CD14-positive monocyte (primary cell): ENCODE measurements around the gene ZFPL1. TPM values are rescaled to one million over a fixed set of nuclear protein-coding genes. Genes with fewer than 3 reads are reported as not detected.

ENCODE experiments used
- DNase-seq, 3 donors: peaks; one replicate each; pipeline ENCODE4 v3.0.0-alpha.2; 2011 to 2022
- H2AFZ ChIP-seq: 2 replicates; pipeline ENCODE4 v1.6.0; 2012; ENCODE audit warnings: mild to moderate bottlenecking, low read depth, low read length, inconsistent platforms; ENCODE audit not compliant: insufficient read depth, poor library complexity, severe bottlenecking
- H3K27ac ChIP-seq, 2 donors: 1 replicate in 1 of 2; 2 replicates in 1 of 2; pipeline ENCODE4 v1.5.1; 2012 to 2013; ENCODE audit warnings: low read length in 2 of 2, control low read depth in 1 of 2, inconsistent platforms in 1 of 2, low read depth in 1 of 2, mild to moderate bottlenecking in 1 of 2
- H3K27me3 ChIP-seq, 2 donors: one replicate each; pipeline versions ENCODE4 v1.6.0 to v1.6.1; 2011 to 2013; ENCODE audit warnings: low read length in 2 of 2; ENCODE audit not compliant: control insufficient read depth in 2 of 2, insufficient read depth in 2 of 2
- H3K36me3 ChIP-seq, 2 donors: replicated peaks in 1 of 2; 1 replicate in 1 of 2; 2 replicates in 1 of 2; pipeline versions ENCODE4 v1.5.1 to v1.6.1; 2012 to 2013; ENCODE audit warnings: low read length in 2 of 2, control low read depth in 1 of 2, inconsistent platforms in 1 of 2, mild to moderate bottlenecking in 1 of 2; ENCODE audit not compliant: insufficient read depth in 2 of 2, control insufficient read depth in 1 of 2
- H3K4me1 ChIP-seq, 2 donors: 1 replicate in 1 of 2; 2 replicates in 1 of 2; pipeline versions ENCODE4 v1.5.1 to v1.6.1; 2012 to 2013; ENCODE audit warnings: low read length in 2 of 2, control low read depth in 1 of 2, inconsistent platforms in 1 of 2, mild to moderate bottlenecking in 1 of 2, moderate library complexity in 1 of 2; ENCODE audit not compliant: insufficient read depth in 2 of 2, control insufficient read depth in 1 of 2
- H3K4me2 ChIP-seq: replicated peaks from 2 replicates; pipeline ENCODE3; 2012; ENCODE audit warnings: low read length, moderate library complexity, mild to moderate bottlenecking; ENCODE audit not compliant: poor library complexity, severe bottlenecking; ENCODE audit errors: extremely low read depth
- H3K4me3 ChIP-seq, 3 experiments: fragments of 200-600 bp in 1 of 3; sonication (generic) in 1 of 3; replicated peaks in 1 of 3; 1 replicate in 2 of 3; 2 replicates in 1 of 3; pipeline ENCODE4 v1.5.1; 2011 to 2013; ENCODE audit warnings: low read length in 3 of 3, mild to moderate bottlenecking in 3 of 3, control low read depth in 2 of 3, low read depth in 2 of 3, inconsistent platforms in 1 of 3, moderate library complexity in 1 of 3
- H3K79me2 ChIP-seq: 2 replicates; pipeline ENCODE4 v1.6.0; 2012; ENCODE audit warnings: mild to moderate bottlenecking, control low read depth, inconsistent platforms, low read length, moderate library complexity; ENCODE audit not compliant: insufficient read depth
- H3K9ac ChIP-seq: 2 replicates; pipeline ENCODE4 v1.6.0; 2017; ENCODE audit warnings: low read length, mild to moderate bottlenecking; ENCODE audit not compliant: insufficient read depth, poor library complexity, severe bottlenecking
- H3K9me3 ChIP-seq, 2 donors: replicated peaks in 1 of 2; 1 replicate in 1 of 2; 2 replicates in 1 of 2; pipeline versions ENCODE4 v1.5.1 to v1.6.1; 2012 to 2013; ENCODE audit warnings: low read length in 2 of 2, control low read depth in 1 of 2; ENCODE audit not compliant: control insufficient read depth in 1 of 2, insufficient read depth in 1 of 2
- H4K20me1 ChIP-seq: 2 replicates; pipeline ENCODE4 v1.6.0; 2012; ENCODE audit warnings: mild to moderate bottlenecking, low read length, control low read depth, moderate library complexity; ENCODE audit not compliant: insufficient read depth
- H3K27ac Mint-ChIP-seq, 7 donors: one replicate each; pipeline ENCODE4 v1.8.0; 2020; ENCODE audit warnings: mild to moderate bottlenecking in 7 of 7, mixed read lengths in 7 of 7, moderate library complexity in 6 of 7, inconsistent platforms in 2 of 7
- H3K27me3 Mint-ChIP-seq, 3 donors: one replicate each; pipeline ENCODE4 v1.8.0; 2021 to 2022; ENCODE audit warnings: low read depth in 3 of 3, mild to moderate bottlenecking in 3 of 3, mixed read lengths in 3 of 3, moderate library complexity in 3 of 3, inconsistent platforms in 1 of 3
- H3K36me3 Mint-ChIP-seq, 2 donors: one replicate each; pipeline ENCODE4 v1.8.0; 2020; ENCODE audit warnings: mixed read lengths in 2 of 2, inconsistent platforms in 1 of 2, mild to moderate bottlenecking in 1 of 2
- H3K4me1 Mint-ChIP-seq: one replicate; pipeline ENCODE4 v1.8.0; 2020; ENCODE audit warnings: mild to moderate bottlenecking, mixed read lengths
- H3K4me3 Mint-ChIP-seq, 2 donors: one replicate each; pipeline ENCODE4 v1.8.0; 2020; ENCODE audit warnings: mild to moderate bottlenecking in 2 of 2, mixed read lengths in 2 of 2, moderate library complexity in 1 of 2
- H3K9me3 Mint-ChIP-seq, 7 donors: one replicate each; pipeline ENCODE4 v1.8.0; 2020 to 2022; ENCODE audit warnings: mixed read lengths in 7 of 7, mild to moderate bottlenecking in 6 of 7, moderate library complexity in 6 of 7, inconsistent platforms in 2 of 7
- WGBS: methylation state at CpG from one replicate; pipeline ENCODE4 v1.1.5; 2013; ENCODE audit warnings: missing lambda C conversion rate; ENCODE audit not compliant: insufficient coverage; 5-methylcytosine and 5-hydroxymethylcytosine counted together
- intact Hi-C, 2 donors: fragments of 100-400 bp; cut with micrococcal nuclease; formaldehyde crosslinking; loops; one replicate each; pipeline versions ENCODE4 v1.15.0 to v1.15.1; 2023
- polyA plus RNA-seq, 3 donors: library from polyadenylated mRNA; depleted of rRNA in 1 of 3; unstranded in 2 of 3; stranded (reverse) in 1 of 3; fragments of 300-500 nt in 2 of 3; fragments of >200 nt in 1 of 3; fragmentation: Illumina TruSeq in 2 of 3; gene quantifications; 1 replicate in 2 of 3; 2 replicates in 1 of 3; pipeline ENCODE4 v1.2.3, GENCODE V29; 2012 to 2021
- TF ChIP-seq, protein P1 (sequence below): fragments of 200-600 bp; IDR thresholded peaks from one replicate; pipeline ENCODE4 v1.8.0; 2022; ENCODE audit warnings: antibody characterized with exemption, mild to moderate bottlenecking

The ZFPL1 gene
- polyA plus RNA-seq, 3 donors: 25.1 to 41.1 (median 27.2) TPM

DNA sequence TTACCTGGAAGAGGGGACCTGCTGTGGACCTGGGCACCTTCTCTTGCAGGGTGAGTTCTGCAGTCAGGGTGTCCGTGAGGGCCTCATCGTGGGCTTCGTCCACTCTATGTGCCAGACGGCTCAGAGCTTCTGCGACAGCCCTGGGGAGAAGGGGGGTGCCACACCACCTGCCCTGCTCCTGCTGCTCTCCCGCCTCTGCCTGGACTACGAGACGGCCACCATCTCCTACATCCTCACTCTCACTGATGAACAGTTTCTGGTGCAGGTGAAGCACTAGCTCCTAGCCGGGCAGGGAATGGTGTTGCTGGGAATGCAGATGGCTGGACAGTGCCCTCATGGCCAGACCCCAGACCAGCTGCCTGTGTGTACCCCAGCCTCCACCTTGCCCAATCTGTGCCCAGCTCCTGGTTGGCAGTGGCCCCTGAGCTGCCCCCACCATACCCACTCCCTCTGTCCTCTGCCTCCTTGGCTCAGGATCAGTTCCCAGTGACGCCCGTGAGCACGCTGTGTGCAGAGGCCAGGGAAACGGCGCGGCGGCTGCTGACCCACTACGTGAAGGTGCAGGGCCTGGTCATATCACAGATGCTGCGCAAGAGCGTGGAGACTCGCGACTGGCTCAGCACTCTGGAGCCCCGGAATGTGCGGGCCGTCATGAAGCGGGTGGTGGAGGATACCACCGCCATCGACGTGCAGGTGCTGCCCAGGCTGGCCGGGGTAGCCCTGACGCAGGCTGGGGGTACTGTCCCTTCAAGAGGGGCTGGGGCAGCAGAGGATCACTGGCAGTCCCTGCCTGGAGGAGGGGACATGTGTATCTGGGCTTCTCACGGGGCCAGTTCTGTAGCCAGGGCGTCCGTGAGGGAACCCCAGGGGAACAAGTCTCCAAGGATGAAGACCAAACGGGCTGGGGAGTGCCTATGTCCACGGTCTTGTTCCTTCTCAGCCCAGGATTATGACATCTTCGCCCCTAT, 25.5 kb downstream of the ZFPL1 start:
- Histone ChIP-seq H3K9ac (no peak overlapping the region), H2AFZ (no peak overlapping the region), H3K36me3 (peaks cover 21 to 52% of the 10 kb centered on the region in 2 donors), H4K20me1 (peaks cover 18% of the 10 kb centered on the region), H3K27me3 (peaks cover 0 to 15% of the 10 kb centered on the region in 2 donors), H3K79me2 (no peaks in the 10 kb centered on the region), H3K4me1 (peaks cover 27 to 32% of the 10 kb centered on the region in 2 donors), H3K4me2 (no peak overlapping the region), H3K9me3 (no peaks in the 10 kb centered on the region), H3K27ac (no peak overlapping the region), H3K4me3 (no peak overlapping the region)
- WGBS: 94% methylated on average over 35 of the region's 36 CpGs
- Mint-ChIP-seq H3K4me3 (no peak overlapping the region), H3K27ac (peak overlapping the region in 1 of 7 donors; percentile 41), H3K4me1 (peaks cover 32% of the 10 kb centered on the region), H3K27me3 (peaks cover 12 to 22% (median 15%) of the 10 kb centered on the region in 3 donors), H3K9me3 (peaks cover 0 to 3% (median 0%) of the 10 kb centered on the region in 7 donors), H3K36me3 (peaks cover 38 to 43% of the 10 kb centered on the region in 2 donors)
- intact Hi-C loops: loop anchor here in 1 of 2 donors (5.0 kb wide), 2 partner anchors 73 to 97 kb away; partner anchors contain the start of genes ARL2 and CAPN1
- TF ChIP-seq, protein P1, sequence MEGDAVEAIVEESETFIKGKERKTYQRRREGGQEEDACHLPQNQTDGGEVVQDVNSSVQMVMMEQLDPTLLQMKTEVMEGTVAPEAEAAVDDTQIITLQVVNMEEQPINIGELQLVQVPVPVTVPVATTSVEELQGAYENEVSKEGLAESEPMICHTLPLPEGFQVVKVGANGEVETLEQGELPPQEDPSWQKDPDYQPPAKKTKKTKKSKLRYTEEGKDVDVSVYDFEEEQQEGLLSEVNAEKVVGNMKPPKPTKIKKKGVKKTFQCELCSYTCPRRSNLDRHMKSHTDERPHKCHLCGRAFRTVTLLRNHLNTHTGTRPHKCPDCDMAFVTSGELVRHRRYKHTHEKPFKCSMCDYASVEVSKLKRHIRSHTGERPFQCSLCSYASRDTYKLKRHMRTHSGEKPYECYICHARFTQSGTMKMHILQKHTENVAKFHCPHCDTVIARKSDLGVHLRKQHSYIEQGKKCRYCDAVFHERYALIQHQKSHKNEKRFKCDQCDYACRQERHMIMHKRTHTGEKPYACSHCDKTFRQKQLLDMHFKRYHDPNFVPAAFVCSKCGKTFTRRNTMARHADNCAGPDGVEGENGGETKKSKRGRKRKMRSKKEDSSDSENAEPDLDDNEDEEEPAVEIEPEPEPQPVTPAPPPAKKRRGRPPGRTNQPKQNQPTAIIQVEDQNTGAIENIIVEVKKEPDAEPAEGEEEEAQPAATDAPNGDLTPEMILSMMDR: no peak
- peak in 1 of 3 donors; percentile 11 for DNase-seq

DNA sequence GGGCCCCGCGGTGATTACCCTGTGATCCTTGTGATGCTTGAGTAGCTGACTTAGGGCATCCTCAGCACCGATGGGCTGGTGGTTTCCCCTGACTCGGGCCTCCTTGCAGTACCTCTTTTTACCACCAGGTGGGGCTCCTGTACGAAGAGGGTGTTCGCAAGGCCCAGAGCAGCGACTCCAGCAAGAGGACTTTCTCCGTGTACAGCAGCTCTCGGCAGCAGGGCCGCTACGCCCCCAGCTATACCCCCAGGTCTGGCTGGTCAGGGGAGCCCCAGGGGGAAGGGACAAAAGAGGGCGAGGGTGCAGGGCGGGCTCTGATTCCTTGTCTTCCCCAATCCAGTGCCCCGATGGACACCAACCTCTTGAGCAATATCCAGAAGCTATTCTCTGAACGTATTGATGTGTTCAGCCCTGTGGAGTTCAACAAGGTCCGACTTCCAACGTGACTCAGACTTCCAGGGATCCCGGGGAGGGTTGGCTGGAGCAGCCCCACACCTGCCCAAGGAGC, 26.4 kb downstream of the ZFPL1 start:
- H3K36me3 ChIP-seq: peaks cover 21 to 43% of the 10 kb centered on the region in 2 donors
- H3K27me3 ChIP-seq: peaks cover 0 to 15% of the 10 kb centered on the region in 2 donors
- Mint-ChIP-seq H3K4me1 (peaks cover 32% of the 10 kb centered on the region), H3K9me3 (peaks cover 0 to 5% (median 0%) of the 10 kb centered on the region in 7 donors), H3K36me3 (peaks cover 31 to 36% of the 10 kb centered on the region in 2 donors), H3K27me3 (peaks cover 13 to 22% (median 15%) of the 10 kb centered on the region in 3 donors), H3K4me3 (peak overlapping the region; percentile 45 to 71), H3K27ac (peak overlapping the region in 4 of 7 donors; percentile 41 to 75 (median 52))
- H3K9ac ChIP-seq: no peak overlapping the region
- H3K27ac ChIP-seq: peak overlapping the region in 1 of 2 donors; percentile 12
- H3K4me1 ChIP-seq: peaks cover 27 to 32% of the 10 kb centered on the region in 2 donors
- peak overlapping the region; percentile 59 for H3K4me2 ChIP-seq
- under 1% methylated on average over 13 of the region's 18 CpGs for WGBS
- no peaks in the 10 kb centered on the region for H3K79me2 ChIP-seq
- H3K4me3 ChIP-seq: peak overlapping the region in 1 of 3 experiments; percentile 48
- DNase-seq: peak; percentile 68 to 83 (median 74)
- intact Hi-C loops: loop anchor here in 1 of 2 donors (5.0 kb wide), 2 partner anchors 72 to 98 kb away; partner anchors contain the start of genes ARL2 and CAPN1
- H3K9me3 ChIP-seq: no peaks in the 10 kb centered on the region
- H2AFZ ChIP-seq: peak overlapping the region; percentile 60
- H4K20me1 ChIP-seq: peaks cover 18% of the 10 kb centered on the region
- TF ChIP-seq, protein P1: peak; percentile 98
